Right cardiac atrium (tissue), 5 donors: ENCODE data around the gene CLIC6. TPM values are rescaled to one million over a fixed set of nuclear protein-coding genes. Genes with fewer than 3 reads are reported as not detected.
"Not testable (repeated sequence)": the region's sequence is repeated elsewhere in the genome, so short reads cannot be mapped to it uniquely, and the experiment has no call there.

Source experiments
- ATAC-seq, 2 donors: fragments of 200-7000 bp; cut with Tn5 transposase; one replicate each; pipeline versions ENCODE4 v1.8.0 to v1.9.1; 2020; ENCODE audit warnings: moderate library complexity in 2 of 2, mild to moderate bottlenecking in 1 of 2
- DNase-seq, 3 donors: peaks; one replicate each; pipeline ENCODE4 v3.0.0-alpha.2; 2020
- H3K27ac ChIP-seq: one replicate; pipeline ENCODE4 v1.5.1; 2013; ENCODE audit warnings: mild to moderate bottlenecking, low read length, control low read depth, moderate library complexity
- H3K27me3 ChIP-seq: one replicate; pipeline ENCODE4 v1.6.1; 2013; ENCODE audit not compliant: control insufficient read depth, insufficient read depth
- H3K4me1 ChIP-seq: one replicate; pipeline ENCODE4 v1.6.1; 2013; ENCODE audit warnings: low read length; ENCODE audit not compliant: control insufficient read depth, insufficient read depth
- H3K4me3 ChIP-seq: one replicate; pipeline ENCODE4 v1.5.1; 2013; ENCODE audit warnings: low read length, control low read depth
- H3K9me3 ChIP-seq: one replicate; pipeline ENCODE4 v1.6.1; 2013; ENCODE audit warnings: low read length; ENCODE audit not compliant: control insufficient read depth
- WGBS: extraction: QIAGEN DNeasy Blood & Tissue Kit; methylation state at CpG from one replicate; pipeline ENCODE4 v1.1.7; 2013; 5-methylcytosine and 5-hydroxymethylcytosine counted together
- intact Hi-C, 4 donors: fragments of 100-400 bp; cut with DNase I; formaldehyde crosslinking; loops; one replicate each; pipeline versions ENCODE4 v1.11.0 to v1.14.0; 2022 to 2023
- polyA plus RNA-seq: library from polyadenylated mRNA; stranded (reverse); fragments of 200-250 nt; gene quantifications from one replicate; pipeline ENCODE4 v1.2.3, GENCODE V29; 2013
- total RNA-seq, 4 donors: library from RNA; stranded (reverse); fragmentation: NEBNext Ultra II Directional; extraction: Animal tissue kit (Norgen Biotek cat#: 25700); gene quantifications; one replicate each; pipeline ENCODE4 v1.2.1, GENCODE V29; 2021
- donor health status: healthy with polysubstance abuse.
- donor health status: DM: no; HTN: yes; CAD: no.
- donor health status: DM: no; HTN: no; CAD: no.
- donor health status: DM: no; HTN: yes; CAD: no; lungs with severe emphysema.
- donor health status: DM: yes; HTN: yes; CAD: no.

CLIC6 gene
- total and polyA plus RNA-seq, 5 donors: 6.1 to 13.7 (median 12.6) TPM

DNA sequence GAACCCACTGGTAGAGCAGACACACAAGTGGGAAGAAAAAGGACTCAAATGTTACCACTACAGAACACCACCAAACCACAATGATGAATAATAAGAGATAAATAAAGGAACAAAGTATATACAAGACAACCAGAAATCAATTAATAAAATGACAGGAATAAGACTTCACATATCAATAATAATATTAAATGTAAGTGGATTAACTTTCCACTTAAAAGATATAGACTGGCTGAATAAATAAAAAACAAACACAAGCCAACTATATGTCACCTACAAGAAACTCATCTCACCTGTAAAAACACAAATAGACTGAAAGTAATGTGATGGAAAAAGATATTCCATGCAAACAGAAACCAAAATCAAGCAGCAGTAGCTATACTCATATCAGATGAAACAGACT lies 6.9 kb upstream of the CLIC6 start:
- Histone ChIP-seq H3K4me1 (peaks cover 5% of the 10 kb centered on the region), H3K27me3 (no peaks in the 10 kb centered on the region), H3K4me3 (no peak overlapping the region), H3K9me3 (no peaks in the 10 kb centered on the region), H3K27ac (no peak overlapping the region)
- DNase-seq (no peak), ATAC-seq (no peak)
- intact Hi-C loops: no loop called here

DNA sequence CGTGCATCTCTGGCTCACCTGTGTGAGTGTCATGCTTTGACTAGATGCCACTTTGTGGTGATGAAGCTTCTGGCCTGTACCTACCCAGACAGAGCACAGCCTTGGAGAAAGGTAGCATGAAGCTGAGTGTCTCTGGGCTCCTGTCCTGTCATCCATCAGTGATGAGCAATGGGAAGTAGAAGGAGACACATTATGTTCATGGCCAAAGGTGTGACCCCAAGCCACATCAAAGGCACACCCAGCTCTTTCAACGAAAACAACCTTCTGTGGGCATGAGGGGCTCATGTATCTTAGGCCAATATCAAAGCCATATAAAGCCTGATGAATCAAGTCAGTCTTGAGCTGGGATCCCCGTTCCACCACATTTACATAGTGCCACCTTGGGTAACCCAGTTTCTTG lies 1.0 kb upstream of the CLIC6 start:
- Histone ChIP-seq H3K4me1 (no peaks in the 10 kb centered on the region), H3K27ac (no peak overlapping the region), H3K9me3 (no peaks in the 10 kb centered on the region), H3K4me3 (no peak overlapping the region), H3K27me3 (no peaks in the 10 kb centered on the region)
- no peak for ATAC-seq
- DNase-seq: no peak
- intact Hi-C loops: no loop called here
- 82% methylated on average over 3 of the region's 3 CpGs for WGBS

DNA sequence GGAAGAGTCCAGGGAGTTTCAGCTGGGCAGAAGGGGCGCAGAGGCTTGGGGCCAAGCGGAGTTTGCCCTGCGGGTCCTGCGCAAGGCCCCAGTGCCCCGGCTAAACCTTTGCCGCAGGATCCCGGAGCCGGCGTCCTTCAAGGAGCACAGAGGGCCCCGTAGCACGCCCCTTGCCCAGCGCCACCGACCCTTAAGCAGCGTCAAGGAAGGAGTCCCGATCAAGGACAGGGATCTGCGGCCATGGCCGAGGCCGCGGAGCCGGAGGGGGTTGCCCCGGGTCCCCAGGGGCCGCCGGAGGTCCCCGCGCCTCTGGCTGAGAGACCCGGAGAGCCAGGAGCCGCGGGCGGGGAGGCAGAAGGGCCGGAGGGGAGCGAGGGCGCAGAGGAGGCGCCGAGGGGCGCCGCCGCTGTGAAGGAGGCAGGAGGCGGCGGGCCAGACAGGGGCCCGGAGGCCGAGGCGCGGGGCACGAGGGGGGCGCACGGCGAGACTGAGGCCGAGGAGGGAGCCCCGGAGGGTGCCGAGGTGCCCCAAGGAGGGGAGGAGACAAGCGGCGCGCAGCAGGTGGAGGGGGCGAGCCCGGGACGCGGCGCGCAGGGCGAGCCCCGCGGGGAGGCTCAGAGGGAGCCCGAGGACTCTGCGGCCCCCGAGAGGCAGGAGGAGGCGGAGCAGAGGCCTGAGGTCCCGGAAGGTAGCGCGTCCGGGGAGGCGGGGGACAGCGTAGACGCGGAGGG lies 520 bp downstream of the CLIC6 start:
- peak; percentile 13 to 48 (median 43) for DNase-seq
- Histone ChIP-seq H3K4me3 (peak overlapping the region; percentile 42), H3K27me3 (no peaks in the 10 kb centered on the region), H3K9me3 (no peaks in the 10 kb centered on the region), H3K4me1 (no peaks in the 10 kb centered on the region), H3K27ac (no peak overlapping the region)
- intact Hi-C loops: no loop called here
- ATAC-seq: peak; percentile 45 to 68
- 1% methylated on average over 74 of the region's 74 CpGs for WGBS

DNA sequence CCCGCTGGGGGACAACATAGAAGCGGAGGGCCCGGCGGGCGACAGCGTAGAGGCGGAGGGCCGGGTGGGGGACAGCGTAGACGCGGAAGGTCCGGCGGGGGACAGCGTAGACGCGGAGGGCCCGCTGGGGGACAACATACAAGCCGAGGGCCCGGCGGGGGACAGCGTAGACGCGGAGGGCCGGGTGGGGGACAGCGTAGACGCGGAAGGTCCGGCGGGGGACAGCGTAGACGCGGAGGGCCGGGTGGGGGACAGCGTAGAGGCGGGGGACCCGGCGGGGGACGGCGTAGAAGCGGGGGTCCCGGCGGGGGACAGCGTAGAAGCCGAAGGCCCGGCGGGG lies 1.1 kb downstream of the CLIC6 start:
- not testable (repeated sequence) for H3K9me3 ChIP-seq
- 2% methylated on average over 46 of the region's 46 CpGs for WGBS

DNA sequence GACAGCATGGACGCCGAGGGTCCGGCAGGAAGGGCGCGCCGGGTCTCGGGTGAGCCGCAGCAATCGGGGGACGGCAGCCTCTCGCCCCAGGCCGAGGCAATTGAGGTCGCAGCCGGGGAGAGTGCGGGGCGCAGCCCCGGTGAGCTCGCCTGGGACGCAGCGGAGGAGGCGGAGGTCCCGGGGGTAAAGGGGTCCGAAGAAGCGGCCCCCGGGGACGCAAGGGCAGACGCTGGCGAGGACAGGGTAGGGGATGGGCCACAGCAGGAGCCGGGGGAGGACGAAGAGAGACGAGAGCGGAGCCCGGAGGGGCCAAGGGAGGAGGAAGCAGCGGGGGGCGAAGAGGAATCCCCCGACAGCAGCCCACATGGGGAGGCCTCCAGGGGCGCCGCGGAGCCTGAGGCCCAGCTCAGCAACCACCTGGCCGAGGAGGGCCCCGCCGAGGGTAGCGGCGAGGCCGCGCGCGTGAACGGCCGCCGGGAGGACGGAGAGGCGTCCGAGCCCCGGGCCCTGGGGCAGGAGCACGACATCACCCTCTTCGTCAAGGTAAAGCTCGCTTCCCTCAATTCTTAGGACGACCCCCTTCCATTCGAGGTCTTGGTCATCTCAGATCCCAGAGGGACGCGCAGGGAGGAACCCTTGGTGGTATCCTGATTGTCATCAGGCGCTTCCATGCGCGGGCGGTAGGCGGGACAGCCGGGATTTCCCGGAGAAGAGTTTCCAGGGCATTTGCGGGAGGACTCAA lies 1.6 kb downstream of the CLIC6 start:
- WGBS: 2% methylated on average over 70 of the region's 70 CpGs
- no peaks in the 10 kb centered on the region for H3K27me3 ChIP-seq
- no peaks in the 10 kb centered on the region for H3K4me1 ChIP-seq
- peak overlapping the region; percentile 42 for H3K4me3 ChIP-seq
- DNase-seq (peak; percentile 20 to 53 (median 42)), ATAC-seq (peak; percentile 46 to 56)
- no peaks in the 10 kb centered on the region for H3K9me3 ChIP-seq
- intact Hi-C loops: no loop called here
- no peak overlapping the region for H3K27ac ChIP-seq

More for the DNA sequence above, 1.1 kb downstream of the CLIC6 start:
- ATAC-seq, intact Hi-C loops, DNase-seq, H3K4me1 ChIP-seq, H3K27ac ChIP-seq, H3K27me3 ChIP-seq: not testable (repeated sequence)
- peak overlapping the region; percentile 42 for H3K4me3 ChIP-seq

DNA sequence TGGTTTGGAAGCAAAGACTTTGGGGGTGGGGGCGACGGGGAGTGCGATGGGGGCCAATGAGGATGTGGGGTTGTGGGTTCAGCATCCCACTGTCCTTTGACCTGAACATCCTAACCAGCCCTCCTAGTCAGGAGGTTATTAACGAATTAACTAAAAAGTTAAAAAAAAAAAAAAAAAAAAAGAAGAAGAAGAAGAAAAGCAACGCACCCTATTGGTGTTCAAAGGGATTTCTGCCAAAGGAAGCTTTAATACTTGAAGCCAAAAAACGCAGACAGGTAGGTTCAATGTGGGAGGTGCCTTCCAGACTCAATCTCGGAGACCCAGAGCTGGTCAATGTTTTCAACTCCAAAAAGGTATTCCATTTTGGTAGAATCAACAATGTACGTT lies 2.2 kb downstream of the CLIC6 start:
- Histone ChIP-seq H3K27me3 (no peaks in the 10 kb centered on the region), H3K4me3 (peak overlapping the region; percentile 42), H3K4me1 (no peaks in the 10 kb centered on the region), H3K9me3 (no peaks in the 10 kb centered on the region), H3K27ac (no peak overlapping the region)
- no peak for ATAC-seq
- intact Hi-C loops: no loop called here
- 12% methylated on average over 8 of the region's 8 CpGs for WGBS
- no peak for DNase-seq

DNA sequence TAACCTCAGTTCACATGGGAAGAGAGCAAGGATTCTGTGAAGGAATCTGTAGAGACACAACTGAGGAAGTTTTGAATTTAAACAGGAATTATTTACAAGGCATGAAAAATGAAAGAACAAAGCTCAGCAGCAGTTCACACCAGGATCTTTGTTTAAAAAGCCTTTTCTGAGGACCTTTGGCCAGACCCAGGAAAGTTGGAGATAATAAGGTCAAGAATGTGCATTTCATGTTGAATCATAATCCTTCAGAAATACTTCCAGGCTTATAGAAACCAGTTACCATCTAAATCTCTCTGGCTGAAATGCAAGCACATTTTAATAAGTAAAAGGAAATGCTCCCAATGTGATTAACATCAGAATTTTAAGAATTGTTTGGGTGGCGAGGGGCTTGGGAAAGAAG lies 2.7 kb downstream of the CLIC6 start:
- no peak for DNase-seq
- Histone ChIP-seq H3K27ac (no peak overlapping the region), H3K4me1 (no peaks in the 10 kb centered on the region), H3K4me3 (no peak overlapping the region), H3K27me3 (no peaks in the 10 kb centered on the region), H3K9me3 (no peaks in the 10 kb centered on the region)
- WGBS: 68% methylated on average over 1 of the region's 1 CpG
- no peak for ATAC-seq
- intact Hi-C loops: no loop called here

DNA sequence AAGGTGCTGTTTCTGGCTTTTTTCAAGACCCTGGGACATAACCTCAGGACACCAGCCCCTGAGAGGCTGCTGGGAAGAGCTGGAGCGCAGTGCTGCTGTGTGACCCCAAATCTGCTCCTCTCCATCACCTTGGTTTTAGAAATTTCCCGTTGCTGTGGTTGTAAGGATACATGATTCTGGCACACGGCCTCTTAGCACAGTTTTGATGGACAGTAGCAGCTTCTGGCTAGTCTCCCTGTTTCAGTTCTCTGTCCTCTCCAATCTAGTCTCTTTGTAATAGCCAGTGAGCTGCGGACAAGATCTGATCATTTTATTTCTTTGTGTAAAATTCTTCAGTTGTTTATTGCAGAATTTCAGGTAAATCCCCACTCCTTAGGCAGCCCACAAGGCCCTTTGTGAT lies 3.1 kb downstream of the CLIC6 start:
- 67% methylated on average over 4 of the region's 4 CpGs for WGBS
- Histone ChIP-seq H3K9me3 (no peaks in the 10 kb centered on the region), H3K4me1 (no peaks in the 10 kb centered on the region), H3K4me3 (no peak overlapping the region), H3K27me3 (no peaks in the 10 kb centered on the region), H3K27ac (no peak overlapping the region)
- intact Hi-C loops: no loop called here
- ATAC-seq (no peak), DNase-seq (no peak)

DNA sequence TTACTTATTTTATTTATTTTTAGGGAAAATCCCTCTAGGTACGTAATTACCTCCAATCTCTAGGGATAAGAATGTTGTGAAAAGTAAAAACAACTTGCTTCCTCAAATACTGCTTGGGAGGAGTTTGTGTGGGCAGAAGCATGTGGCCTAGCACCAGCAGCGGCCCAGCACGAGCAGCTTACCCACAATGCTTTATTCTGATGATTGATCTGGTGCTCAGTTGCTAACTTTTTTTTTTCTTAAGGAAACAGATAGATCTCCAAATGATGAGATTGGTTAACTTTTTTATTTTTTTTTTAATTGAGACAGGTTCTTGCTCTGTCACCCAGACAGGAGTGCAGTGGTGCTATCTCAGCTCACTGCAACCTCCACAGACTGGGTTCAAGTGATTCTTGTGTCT lies 4.2 kb downstream of the CLIC6 start:
- H3K27me3 ChIP-seq: no peaks in the 10 kb centered on the region
- H3K27ac ChIP-seq: no peak overlapping the region
- no peaks in the 10 kb centered on the region for H3K4me1 ChIP-seq
- H3K4me3 ChIP-seq: no peak overlapping the region
- intact Hi-C loops: no loop called here
- ATAC-seq (no peak), DNase-seq (no peak)
- WGBS: 57% methylated on average over 3 of the region's 3 CpGs
- H3K9me3 ChIP-seq: no peaks in the 10 kb centered on the region

DNA sequence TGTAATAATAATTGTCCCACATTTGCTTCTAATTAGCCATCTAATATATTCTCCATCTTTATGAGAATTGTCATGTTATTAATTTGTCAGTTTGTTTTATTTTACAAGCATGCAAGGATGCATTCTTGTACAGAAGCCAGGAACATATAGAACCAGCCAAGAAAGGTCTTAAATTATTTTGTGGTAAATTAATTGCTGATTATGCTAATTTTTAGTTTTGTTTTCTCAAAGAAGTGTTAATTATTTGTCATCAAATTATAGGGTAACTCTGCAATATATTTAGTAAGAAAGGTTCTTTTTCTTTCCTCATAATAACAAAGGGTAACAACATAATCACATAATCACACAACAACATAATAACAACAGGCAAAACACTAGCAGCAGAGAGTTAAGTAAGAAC lies 5.7 kb downstream of the CLIC6 start:
- H3K27ac ChIP-seq: no peak overlapping the region
- DNase-seq (no peak), ATAC-seq (no peak)
- intact Hi-C loops: no loop called here
- H3K27me3 ChIP-seq: no peaks in the 10 kb centered on the region
- H3K9me3 ChIP-seq: no peaks in the 10 kb centered on the region
- no peaks in the 10 kb centered on the region for H3K4me1 ChIP-seq
- H3K4me3 ChIP-seq: no peak overlapping the region

DNA sequence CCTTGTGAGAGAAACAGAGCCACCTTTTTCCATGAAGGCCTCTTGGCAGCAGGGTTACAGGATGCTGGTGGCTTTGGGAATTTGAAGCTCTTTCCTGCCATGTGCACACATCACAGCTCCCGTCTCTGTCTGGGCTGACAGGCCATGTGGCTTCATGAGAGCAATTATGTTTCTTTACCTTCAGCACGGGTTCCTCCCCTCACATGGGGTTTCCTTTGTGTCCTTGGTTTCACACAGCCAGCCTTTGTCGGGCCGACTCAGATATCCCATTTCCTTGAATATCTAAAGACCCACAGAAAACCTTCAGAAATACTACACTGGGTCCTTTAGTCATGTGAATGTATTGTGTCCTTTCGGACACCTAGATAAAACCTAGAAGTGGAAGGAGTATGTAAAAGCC lies 7.1 kb downstream of the CLIC6 start:
- H3K4me3 ChIP-seq: no peak overlapping the region
- H3K27ac ChIP-seq: no peak overlapping the region
- WGBS: 66% methylated on average over 5 of the region's 5 CpGs
- no peaks in the 10 kb centered on the region for H3K9me3 ChIP-seq
- H3K4me1 ChIP-seq: no peaks in the 10 kb centered on the region
- intact Hi-C loops: no loop called here
- DNase-seq (no peak), ATAC-seq (no peak)
- H3K27me3 ChIP-seq: no peaks in the 10 kb centered on the region
